GM19043 (cell line): ENCODE results near the gene ARFIP2.

Experiments
- ATAC-seq: cut with Tn5 transposase; IDR thresholded peaks from one replicate; pipeline ENCODE4 v1.9.1; 2021; ENCODE audit warnings: low read depth; ENCODE audit not compliant: unreplicated experiment

Gene ARFIP2

DNA sequence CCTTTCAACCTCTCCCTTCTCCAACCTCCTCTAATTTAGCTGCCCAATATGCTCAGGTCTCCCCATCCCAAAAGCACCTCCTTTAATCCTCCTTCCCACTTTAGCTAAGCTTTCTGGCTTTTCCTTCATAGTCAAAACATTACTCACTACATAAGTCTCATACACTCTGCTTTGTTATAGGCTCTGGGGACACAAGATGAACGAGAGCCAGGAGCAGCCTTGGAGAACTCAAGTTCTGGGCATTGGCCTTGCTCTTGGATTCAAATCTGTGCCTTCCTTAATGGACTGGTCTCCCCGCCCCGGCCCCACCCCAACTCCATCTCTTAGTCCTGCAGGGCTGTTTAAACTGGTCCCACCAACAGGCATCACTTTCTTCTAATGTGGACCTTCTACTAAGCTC is 28.9 kb downstream of the ARFIP2 start:
- ATAC-seq: no peak

- no peak for ATAC-seq
Observed at GRCh38 chr11:6448574-6448973, 32.6 kb downstream of the ARFIP2 start.

DNA sequence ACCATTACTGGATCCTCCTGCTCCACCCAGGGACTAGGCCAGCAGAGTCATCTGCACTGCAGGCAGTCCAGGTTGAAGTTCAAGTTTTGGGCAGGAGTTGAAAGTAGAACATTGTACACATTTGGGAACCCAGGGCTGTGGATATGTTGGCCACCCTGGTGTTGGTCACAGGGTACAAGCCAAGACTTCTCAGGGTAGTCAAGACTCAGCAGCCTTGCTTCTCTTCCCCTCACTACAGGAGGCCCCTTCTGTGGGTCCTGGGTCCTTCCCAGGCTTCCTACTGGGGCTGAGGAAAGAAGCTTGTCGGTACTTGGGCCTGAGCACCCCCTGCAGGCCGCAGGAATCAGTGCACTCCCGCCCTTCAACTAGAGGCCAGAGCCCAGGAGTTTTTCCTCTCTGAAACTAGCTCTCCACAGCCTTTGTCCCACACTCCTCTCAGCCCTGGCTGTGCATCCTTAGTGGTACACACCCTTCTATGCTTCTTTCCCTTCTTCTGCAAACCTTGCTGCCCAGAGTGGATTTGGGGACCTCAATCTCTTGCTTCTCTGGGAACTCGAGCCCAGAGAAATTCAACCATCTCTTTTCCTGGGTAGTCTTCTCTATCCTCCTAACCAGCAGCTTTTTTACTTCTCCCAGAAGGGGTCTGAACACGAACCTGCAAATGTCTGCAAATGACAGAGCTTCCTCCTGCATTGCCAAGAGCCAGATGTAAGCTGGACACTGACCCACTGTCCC is 37.7 kb downstream of the ARFIP2 start:
- ATAC-seq: peak; percentile 77

GRCh38 chr11:6442441-6442840 is 38.7 kb downstream of the ARFIP2 start:
- no peak for ATAC-seq

DNA sequence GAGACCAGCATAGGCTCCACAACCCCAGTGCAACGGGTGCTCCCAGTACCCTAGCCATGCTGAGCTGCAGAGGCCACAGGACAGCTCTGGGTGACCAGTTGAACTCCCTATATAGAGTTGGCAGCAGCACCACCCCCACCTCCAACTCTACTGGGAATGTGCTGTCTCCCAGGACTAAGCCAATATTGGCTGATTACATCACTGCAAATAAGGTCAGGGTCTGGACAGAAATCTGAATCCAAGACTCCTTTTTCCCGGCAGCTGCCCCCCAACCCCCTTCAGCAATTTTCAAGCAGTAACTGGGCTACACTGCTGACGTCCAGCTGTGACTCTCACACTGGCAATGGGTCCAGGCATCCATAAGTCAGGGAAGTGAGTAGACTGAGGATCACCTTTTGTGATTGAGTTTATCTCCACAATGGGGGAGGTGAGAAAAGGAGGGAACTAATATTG is 40.2 kb downstream of the ARFIP2 start, which contains the start of gene HPX:
TSS of gene HPX (minus strand) at position 82 of the 453 bp plus-strand sequence. CDS start at position 58, 24 bp downstream.
- no peak for ATAC-seq

DNA sequence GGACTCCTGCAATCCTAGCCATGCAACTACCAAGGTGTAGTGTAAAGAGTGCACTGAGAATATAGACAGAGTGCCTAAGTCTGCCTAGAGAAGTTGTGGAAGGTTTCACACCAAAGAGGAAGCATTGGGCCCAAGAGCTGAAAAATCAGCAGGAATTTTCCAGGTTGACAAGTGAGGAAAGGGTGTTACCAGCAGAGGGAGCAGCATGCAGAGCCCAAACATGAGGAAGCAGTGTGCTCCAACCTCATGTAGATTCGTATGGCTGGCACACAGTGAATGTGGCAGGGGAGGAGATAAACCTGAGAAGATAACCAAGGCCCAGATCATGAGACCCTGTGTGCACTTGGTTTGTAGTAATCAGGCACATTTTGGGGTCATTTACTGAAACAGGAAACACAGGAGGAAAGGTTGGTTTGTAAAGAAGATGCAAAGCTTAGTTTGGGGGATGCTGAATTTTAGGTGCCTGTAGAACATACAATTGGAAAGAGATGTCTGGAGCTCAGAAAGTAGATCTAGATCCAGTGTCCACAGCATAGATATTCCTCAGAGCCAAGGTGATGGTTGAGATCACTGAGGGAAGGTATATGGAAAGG is 42.1 kb downstream of the ARFIP2 start:
- no peak for ATAC-seq

DNA sequence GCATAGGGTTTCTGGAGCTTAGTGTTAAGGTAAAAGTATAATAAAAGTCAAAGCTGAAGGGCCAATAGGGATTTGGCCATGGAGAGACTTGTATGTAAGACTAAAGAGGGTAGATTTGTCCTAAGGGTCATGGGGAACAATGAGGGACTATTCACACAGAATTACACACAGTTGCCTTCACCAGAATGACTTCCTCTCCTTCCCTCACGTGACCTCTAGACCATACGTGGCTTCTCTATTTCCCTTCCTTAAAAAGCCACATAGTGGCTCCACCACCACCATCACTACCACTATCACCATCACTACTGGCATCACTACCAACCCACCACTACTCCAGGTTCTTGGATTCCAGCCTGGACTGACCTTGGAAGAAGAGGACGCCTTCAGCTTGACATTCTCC is 43.1 kb downstream of the ARFIP2 start:
- no peak for ATAC-seq

GRCh38 chr11:6437423-6437822 is 43.7 kb downstream of the ARFIP2 start:
- no peak for ATAC-seq

- ATAC-seq: no peak
Observed at GRCh38 chr11:6433998-6434660, 47.0 kb downstream of the ARFIP2 start.

- ATAC-seq: no peak
Observed at GRCh38 chr11:6431861-6432260, 49.3 kb downstream of the ARFIP2 start.

- no peak for ATAC-seq
Observed at GRCh38 chr11:6427516-6427915, 53.6 kb downstream of the ARFIP2 start.
